HCT116 (cell line): ENCODE results near the gene BSND. TPM values are rescaled to one million over a fixed set of nuclear protein-coding genes. Genes with fewer than 3 reads are reported as not detected.

Experiments used
- ATAC-seq: fragments of 200-7000 bp; cut with Tn5 transposase; 2 replicates; pipeline ENCODE4 v1.9.1; 2020; ENCODE audit warnings: mild to moderate bottlenecking, moderate library complexity
- BruUV-seq: library from RNA; stranded (reverse); fragments of 400-500 nt; replicated peaks from 2 replicates; lab custom pipeline; 2021; lab: Mats Ljungman, UMichigan
- CTCF ChIA-PET: fragments of 300-600 bp; sonication (Branson Sonifier 250); formaldehyde crosslinking; loops from one replicate; lab custom pipeline; 2021; ENCODE audit warnings: antibody characterized with exemption; lab: Charles Lee
- POLR2A ChIA-PET: fragments of 300-600, 350-600 bp; sonication (Branson Sonifier 250); formaldehyde crosslinking; loops from one replicate; lab custom pipeline; 2021; ENCODE audit warnings: antibody characterized with exemption; lab: Charles Lee
- RAD21 ChIA-PET, 2 experiments: fragments of 300-600 bp; sonication (Branson Sonifier 250); formaldehyde crosslinking; loops; one replicate each; lab custom pipeline; 2023; ENCODE audit warnings: low total read pairs in 2 of 2; ENCODE audit not compliant: uncharacterized antibody in 2 of 2, unreplicated experiment in 2 of 2, low non-redundant PET in 1 of 2; lab: Charles Lee
- DNase-seq: peaks from one replicate; pipeline ENCODE4 v3.0.0-alpha.2; 2010; ENCODE audit warnings: low read depth, low spot score
- H2AFZ ChIP-seq: fragments of 200-600 bp; shearing (Covaris generic), sonication (generic); 2 replicates; pipeline ENCODE4 v1.6.1; 2017; ENCODE audit warnings: low read depth, mixed run types, mixed read lengths, antibody characterized with exemption, low read length; ENCODE audit not compliant: poor library complexity, severe bottlenecking
- H3K27ac ChIP-seq: 2 replicates; pipeline ENCODE4 v1.5.1; 2012; ENCODE audit warnings: low read depth, low read length
- H3K27me3 ChIP-seq: fragments of 200-600 bp; sonication (generic); 2 replicates; pipeline ENCODE4 v1.6.1; 2016; ENCODE audit warnings: mixed run types, low read length, mixed read lengths; ENCODE audit not compliant: insufficient read depth
- H3K36me3 ChIP-seq, 2 experiments: fragments of 200-500 bp in 1 of 2; fragments of 200-600 bp in 1 of 2; sonication (Bioruptor generic) in 1 of 2; sonication (generic) in 1 of 2; 2 replicates each; pipeline versions ENCODE4 v1.5.1 to v1.6.1; 2014 to 2016; ENCODE audit warnings: low read length in 2 of 2, inconsistent platforms in 1 of 2, mixed read lengths in 1 of 2, mixed run types in 1 of 2; ENCODE audit not compliant: insufficient read depth in 2 of 2, control insufficient read depth in 1 of 2
- H3K4me1 ChIP-seq, 2 experiments: fragments of 200-600 bp in 1 of 2; sonication (generic) in 1 of 2; 2 replicates each; pipeline versions ENCODE4 v1.5.1 to v1.6.1; 2012 to 2017; ENCODE audit warnings: low read length in 2 of 2, inconsistent platforms in 1 of 2, mild to moderate bottlenecking in 1 of 2, mixed read lengths in 1 of 2, mixed run types in 1 of 2, moderate library complexity in 1 of 2; ENCODE audit not compliant: insufficient read depth in 2 of 2, control insufficient read depth in 1 of 2
- H3K4me2 ChIP-seq: fragments of 200-600 bp; sonication (generic); 2 replicates; pipeline ENCODE4 v1.6.1; 2017; ENCODE audit warnings: mixed run types, low read length, mixed read lengths
- H3K4me3 ChIP-seq, 2 experiments: fragments of 200-600 bp in 1 of 2; sonication (generic) in 1 of 2; replicated peaks in 1 of 2; 2 replicates each; pipeline ENCODE4 v1.5.1; 2011 to 2016; ENCODE audit warnings: low read length in 2 of 2, control low read depth in 1 of 2, low read depth in 1 of 2, mild to moderate bottlenecking in 1 of 2, mixed read lengths in 1 of 2, mixed run types in 1 of 2
- H3K79me2 ChIP-seq: fragments of 200-600 bp; sonication (generic); 2 replicates; pipeline ENCODE4 v1.6.1; 2017; ENCODE audit warnings: mild to moderate bottlenecking, mixed run types, low read length, moderate library complexity, mixed read lengths; ENCODE audit not compliant: insufficient read depth
- H3K9ac ChIP-seq: fragments of 200-600 bp; sonication (generic); 2 replicates; pipeline ENCODE4 v1.6.1; 2016; ENCODE audit warnings: low read length, mixed read lengths
- H3K9me2 ChIP-seq: fragments of 200-600 bp; sonication (generic), shearing (Covaris generic); 2 replicates; pipeline ENCODE4 v1.6.1; 2017; ENCODE audit warnings: mixed run types, mild to moderate bottlenecking, moderate library complexity; ENCODE audit not compliant: insufficient read depth
- H3K9me3 ChIP-seq, 2 experiments: fragments of 200-500 bp in 1 of 2; fragments of 200-600 bp in 1 of 2; sonication (Bioruptor generic) in 1 of 2; sonication (generic) in 1 of 2; 2 replicates each; pipeline ENCODE4 v1.6.1; 2014 to 2017; ENCODE audit warnings: low read length in 2 of 2, mixed read lengths in 2 of 2, inconsistent platforms in 1 of 2, low read depth in 1 of 2, mild to moderate bottlenecking in 1 of 2, mixed run types in 1 of 2, moderate library complexity in 1 of 2; ENCODE audit not compliant: control insufficient read depth in 1 of 2, insufficient read depth in 1 of 2
- H4K20me1 ChIP-seq: fragments of 200-600 bp; sonication (generic), shearing (Covaris generic); 2 replicates; pipeline ENCODE4 v1.6.1; 2017; ENCODE audit warnings: mixed run types, mild to moderate bottlenecking, moderate library complexity; ENCODE audit not compliant: insufficient read depth
- ATF3 ChIP-seq: IDR thresholded peaks from 2 replicates; pipeline ENCODE4 v1.6.1; 2012
- EZH2phosphoT487 ChIP-seq: fragments of 200-600 bp; IDR thresholded peaks from 2 replicates; pipeline ENCODE4 v1.6.1; 2018; ENCODE audit warnings: antibody characterized with exemption, borderline replicate concordance
- SIN3A ChIP-seq: IDR thresholded peaks from 2 replicates; pipeline ENCODE4 v1.6.1; 2012; ENCODE audit warnings: low read depth
- ZFX ChIP-seq: fragments of 450-650 bp; IDR thresholded peaks from 2 replicates; pipeline ENCODE4 v1.6.1; 2017
- intact Hi-C: fragments of 100-400 bp; cut with micrococcal nuclease; formaldehyde crosslinking; loops from 2 replicates; pipeline ENCODE4 v1.10.0; 2022
- total RNA-seq: library from RNA; stranded (reverse); gene quantifications from one replicate; pipeline ENCODE4 v1.2.1, GENCODE V29; 2021; ENCODE audit not compliant: unreplicated experiment

Gene BSND
- total RNA-seq, 1 experiment from 2014 or later = not detected

DNA sequence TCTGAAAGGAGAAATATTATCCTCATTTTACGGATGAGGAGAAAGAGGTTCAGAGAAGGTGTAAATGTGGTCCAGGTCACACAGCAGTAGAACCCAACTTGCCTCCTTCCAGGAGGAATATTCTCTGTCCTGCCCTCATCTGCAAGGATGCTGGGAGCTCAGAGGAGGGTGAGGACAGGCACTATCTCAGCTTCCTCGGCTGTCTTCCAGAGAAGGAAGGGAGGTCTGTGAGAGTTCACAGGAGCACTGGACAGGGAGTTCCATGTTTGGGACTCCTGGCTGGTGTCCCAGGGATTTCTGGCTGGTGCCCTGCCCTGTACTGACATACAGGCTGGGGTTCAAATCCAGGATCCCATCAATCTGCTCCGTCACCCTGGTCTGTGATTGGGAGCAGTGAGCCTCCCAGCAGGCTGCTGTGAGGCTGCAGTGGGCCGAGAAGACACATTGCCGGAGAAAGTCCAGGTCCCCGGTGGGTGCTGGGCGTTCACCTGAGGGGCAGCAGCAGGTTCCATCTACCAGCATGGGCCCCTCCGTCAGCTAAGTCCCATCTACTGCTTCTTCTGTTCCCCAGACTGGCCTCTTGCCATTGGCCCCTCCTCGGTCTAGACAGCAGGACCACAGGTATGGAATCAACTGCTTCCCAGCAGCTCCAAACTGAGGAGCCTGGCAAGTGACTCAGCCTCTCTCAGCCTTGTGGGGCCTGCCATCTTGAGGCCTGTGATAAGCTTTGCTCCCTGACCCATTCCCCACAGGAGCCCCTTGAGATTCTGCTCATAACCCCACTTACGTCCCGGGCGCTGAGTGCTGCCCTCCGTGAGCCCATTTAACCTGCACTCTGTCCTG lies 8.5 kb upstream of the BSND start:
- BruUV-seq = no TSS peak
- Histone ChIP-seq H3K79me2 (no peaks in the 10 kb centered on the region), H3K9ac (no peak overlapping the region), H3K4me1 (peaks cover 0 to 4% of the 10 kb centered on the region in 2 experiments; a peak in 1 of 4 replicates), H3K4me2 (no peak overlapping the region), H3K27ac (no peak overlapping the region), H2AFZ (no peak overlapping the region), H3K9me3 (no peaks in the 10 kb centered on the region), H3K9me2 (no peaks in the 10 kb centered on the region), H4K20me1 (no peaks in the 10 kb centered on the region), H3K4me3 (no peak overlapping the region), H3K27me3 (no peaks in the 10 kb centered on the region), H3K36me3 (no peaks in the 10 kb centered on the region)
- RAD21 ChIA-PET = no interaction called here
- POLR2A ChIA-PET = no interaction called here
- DNase-seq = no peak
- ATAC-seq = no peak
- TF ChIP-seq ATF3 = no peak
- CTCF ChIA-PET = interaction anchor here (2.1 to 2.4 kb wide), 2 partner anchors 39 to 45 kb away, joined by 12 to 15 read pairs; no protein-coding TSS in a partner anchor
- intact Hi-C loops = no loop called here

DNA sequence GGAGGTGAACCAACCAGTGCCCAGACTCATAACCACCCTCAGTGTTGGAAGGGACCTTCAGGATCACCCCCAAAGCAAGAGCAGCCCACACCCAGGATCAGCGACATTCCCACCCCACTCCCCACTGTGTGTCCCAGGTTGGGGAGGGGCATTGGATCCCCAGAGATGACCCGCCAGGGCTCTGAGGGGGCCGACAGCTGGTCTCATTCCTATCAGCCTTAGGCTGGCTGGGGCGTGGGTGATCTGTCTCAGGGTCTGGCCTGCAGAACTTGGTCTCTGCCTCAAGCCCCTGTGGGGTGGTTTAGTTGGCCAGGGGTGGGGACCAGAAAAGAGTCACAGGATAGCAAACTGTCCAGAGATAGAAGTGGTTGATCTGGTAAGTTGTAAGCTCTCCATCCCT lies 7.8 kb upstream of the BSND start:
- DNase-seq = no peak
- ChIA-PET POLR2A (no interaction called here), CTCF (interaction anchor here (2.1 to 2.4 kb wide), 2 partner anchors 40 to 46 kb away, joined by 12 to 15 read pairs; no protein-coding TSS in a partner anchor)

More for the DNA sequence above, 7.8 kb upstream of the BSND start:
- H2AFZ ChIP-seq = no peak overlapping the region
- no peak overlapping the region for H3K4me2 ChIP-seq
- TF ChIP-seq ZFX = no peak
- no peak for TF ChIP-seq SIN3A
- no peak for TF ChIP-seq EZH2phosphoT487
- ATAC-seq = no peak
- H3K9ac ChIP-seq = no peak overlapping the region
- peaks cover 0 to 4% of the 10 kb centered on the region in 2 experiments; a peak in 1 of 4 replicates for H3K4me1 ChIP-seq
- no peaks in the 10 kb centered on the region for H3K9me2 ChIP-seq
- no peaks in the 10 kb centered on the region for H3K36me3 ChIP-seq
- H3K27me3 ChIP-seq = no peaks in the 10 kb centered on the region
- H3K9me3 ChIP-seq = no peaks in the 10 kb centered on the region
- BruUV-seq = no TSS peak
- no peaks in the 10 kb centered on the region for H4K20me1 ChIP-seq
- intact Hi-C loops = no loop called here
- no peaks in the 10 kb centered on the region for H3K79me2 ChIP-seq
- no peak overlapping the region for H3K4me3 ChIP-seq
- H3K27ac ChIP-seq = no peak overlapping the region
- RAD21 ChIA-PET = no interaction called here
